ENCODE measurements around the gene PFKFB2.
A peak's percentile ranks its signal among the peaks of the same experiment; 100 is the strongest.

The PFKFB2 gene

GRCh38 chr1:207093944-207094343, 40.9 kb downstream of the PFKFB2 start:
- DNase-seq = no peak

GRCh38 chr1:207097871-207098324, 44.8 kb downstream of the PFKFB2 start:
- no peak for DNase-seq

- DNase-seq = no peak
These were observed 48.6 kb downstream of the PFKFB2 start for GRCh38 chr1:207101720-207102119.

- no peak for DNase-seq
These were observed 49.1 kb downstream of the PFKFB2 start for GRCh38 chr1:207102146-207102545.

- no peak for DNase-seq
These were observed 49.6 kb downstream of the PFKFB2 start for GRCh38 chr1:207102659-207103058.

GRCh38 chr1:207103892-207104373, 50.9 kb downstream of the PFKFB2 start, which contains the start of gene C4BPA:
C4BPA (plus strand) TSS chr1:207104233; CDS start chr1:207113026, 8,793 bp downstream.
- peak; percentile 7 for DNase-seq

GRCh38 chr1:207109004-207109403, 55.9 kb downstream of the PFKFB2 start:
- no peak for DNase-seq

- no peak for DNase-seq
These were observed 59.7 kb downstream of the PFKFB2 start for GRCh38 chr1:207112616-207113296.

- DNase-seq = no peak
These were observed 62.2 kb downstream of the PFKFB2 start for GRCh38 chr1:207115269-207115668.

- DNase-seq = no peak
These were observed 71.3 kb downstream of the PFKFB2 start for GRCh38 chr1:207124389-207124788.

GRCh38 chr1:207128336-207128921, 75.4 kb downstream of the PFKFB2 start:
- no peak for DNase-seq

GRCh38 chr1:207129053-207129452, 76.0 kb downstream of the PFKFB2 start:
- DNase-seq = no peak
